Rectal smooth muscle tissue (tissue), 1 donor: ENCODE measurements around the gene LRP1-AS.

Source experiments
- H3K27ac ChIP-seq: one replicate; pipeline ENCODE4 v1.7.0; 2013; ENCODE audit warnings: low read depth, low read length, inconsistent platforms
- H3K27me3 ChIP-seq: one replicate; pipeline ENCODE4 v1.7.0; 2013; ENCODE audit warnings: low read length; ENCODE audit not compliant: control insufficient read depth, insufficient read depth
- H3K36me3 ChIP-seq: one replicate; pipeline ENCODE4 v1.7.0; 2013; ENCODE audit warnings: low read length; ENCODE audit not compliant: control insufficient read depth, insufficient read depth
- H3K4me1 ChIP-seq: one replicate; pipeline ENCODE4 v1.7.0; 2013; ENCODE audit warnings: low read length; ENCODE audit not compliant: control insufficient read depth, insufficient read depth
- H3K4me3 ChIP-seq: one replicate; pipeline ENCODE4 v1.7.0; 2013; ENCODE audit warnings: low read length
- H3K9ac ChIP-seq: one replicate; pipeline ENCODE4 v1.7.0; 2013; ENCODE audit warnings: low read length

The LRP1-AS gene

GRCh38 chr12:57146961-57147944, at the start of gene LRP1-AS:
Gene LRP1-AS (minus strand): TSS chr12:57147619.
- Histone ChIP-seq H3K4me3 (peak within 1 kb of the TSS; percentile 28), H3K9ac (no peak within 1 kb of the TSS), H3K4me1 (peaks cover 18% of the 10 kb centered on the region), H3K27ac (peak within 1 kb of the TSS; percentile 4), H3K27me3 (no peaks in the 10 kb centered on the region), H3K36me3 (peaks cover 23% of the 10 kb centered on the region)

GRCh38 chr12:57196956-57197355, 49.5 kb upstream of the LRP1-AS start:
- H3K27me3 ChIP-seq, result no peaks in the 10 kb centered on the region
- H3K27ac ChIP-seq, result no peak overlapping the region
- no peaks in the 10 kb centered on the region for H3K4me1 ChIP-seq
- no peak overlapping the region for H3K4me3 ChIP-seq
- no peak overlapping the region for H3K9ac ChIP-seq
- peaks cover 84% of the 10 kb centered on the region for H3K36me3 ChIP-seq

GRCh38 chr12:57196439-57196838, 49.0 kb upstream of the LRP1-AS start:
- H3K27ac ChIP-seq, result no peak overlapping the region
- no peaks in the 10 kb centered on the region for H3K27me3 ChIP-seq
- no peaks in the 10 kb centered on the region for H3K4me1 ChIP-seq
- H3K36me3 ChIP-seq, result peaks cover 84% of the 10 kb centered on the region
- H3K4me3 ChIP-seq, result no peak overlapping the region
- no peak overlapping the region for H3K9ac ChIP-seq

- no peak overlapping the region for H3K27ac ChIP-seq
- no peak overlapping the region for H3K9ac ChIP-seq
- no peaks in the 10 kb centered on the region for H3K4me1 ChIP-seq
- H3K36me3 ChIP-seq, result peaks cover 85% of the 10 kb centered on the region
- H3K4me3 ChIP-seq, result no peak overlapping the region
- no peaks in the 10 kb centered on the region for H3K27me3 ChIP-seq
Observed at GRCh38 chr12:57195611-57196371, 48.4 kb upstream of the LRP1-AS start.

- Histone ChIP-seq H3K27me3 (no peaks in the 10 kb centered on the region), H3K9ac (no peak overlapping the region), H3K4me3 (no peak overlapping the region), H3K36me3 (peaks cover 85% of the 10 kb centered on the region), H3K27ac (no peak overlapping the region), H3K4me1 (peaks cover 2% of the 10 kb centered on the region)
Observed at GRCh38 chr12:57195186-57195585, 47.8 kb upstream of the LRP1-AS start.

- Histone ChIP-seq H3K27ac (no peak overlapping the region), H3K4me1 (peaks cover 3% of the 10 kb centered on the region), H3K36me3 (peaks cover 84% of the 10 kb centered on the region), H3K9ac (no peak overlapping the region), H3K4me3 (no peak overlapping the region), H3K27me3 (no peaks in the 10 kb centered on the region)
Observed at GRCh38 chr12:57194253-57194652, 46.8 kb upstream of the LRP1-AS start.

- H3K36me3 ChIP-seq, result peaks cover 79% of the 10 kb centered on the region
Observed at GRCh38 chr12:57193706-57194245, 46.4 kb upstream of the LRP1-AS start.

GRCh38 chr12:57192920-57193319, 45.5 kb upstream of the LRP1-AS start:
- Histone ChIP-seq H3K4me3 (no peak overlapping the region), H3K9ac (no peak overlapping the region), H3K27ac (no peak overlapping the region), H3K4me1 (peaks cover 3% of the 10 kb centered on the region), H3K36me3 (peaks cover 71% of the 10 kb centered on the region), H3K27me3 (no peaks in the 10 kb centered on the region)

More at GRCh38 chr12:57193706-57194245, 46.4 kb upstream of the LRP1-AS start:
- peaks cover 3% of the 10 kb centered on the region for H3K4me1 ChIP-seq
- H3K4me3 ChIP-seq, result no peak overlapping the region
- H3K27me3 ChIP-seq, result no peaks in the 10 kb centered on the region
- no peak overlapping the region for H3K9ac ChIP-seq
- H3K27ac ChIP-seq, result no peak overlapping the region

GRCh38 chr12:57191410-57191809, 44.0 kb upstream of the LRP1-AS start:
- Histone ChIP-seq H3K4me3 (no peak overlapping the region), H3K9ac (no peak overlapping the region), H3K4me1 (peaks cover 3% of the 10 kb centered on the region), H3K27ac (no peak overlapping the region), H3K36me3 (peaks cover 69% of the 10 kb centered on the region), H3K27me3 (no peaks in the 10 kb centered on the region)

- Histone ChIP-seq H3K36me3 (peaks cover 69% of the 10 kb centered on the region), H3K9ac (no peak overlapping the region), H3K27ac (no peak overlapping the region), H3K4me1 (peaks cover 3% of the 10 kb centered on the region), H3K4me3 (no peak overlapping the region), H3K27me3 (no peaks in the 10 kb centered on the region)
Observed at GRCh38 chr12:57190821-57191220, 43.4 kb upstream of the LRP1-AS start.

GRCh38 chr12:57190037-57190436, 42.6 kb upstream of the LRP1-AS start:
- no peak overlapping the region for H3K9ac ChIP-seq
- H3K27ac ChIP-seq, result no peak overlapping the region

GRCh38 chr12:57188090-57188425, 40.6 kb upstream of the LRP1-AS start:
- Histone ChIP-seq H3K4me1 (peaks cover 3% of the 10 kb centered on the region), H3K36me3 (peaks cover 64% of the 10 kb centered on the region), H3K4me3 (no peak overlapping the region), H3K9ac (no peak overlapping the region), H3K27me3 (no peaks in the 10 kb centered on the region), H3K27ac (no peak overlapping the region)

More at GRCh38 chr12:57190037-57190436, 42.6 kb upstream of the LRP1-AS start:
- no peak overlapping the region for H3K4me3 ChIP-seq
- H3K27me3 ChIP-seq, result no peaks in the 10 kb centered on the region
- H3K4me1 ChIP-seq, result peaks cover 3% of the 10 kb centered on the region
- peaks cover 68% of the 10 kb centered on the region for H3K36me3 ChIP-seq
